GM23338 (cell line): ENCODE data around the gene PTPRE.

Source experiments
- EZH2 ChIP-seq: fragments of 200-600 bp; sonication (generic); IDR thresholded peaks from one replicate; pipeline ENCODE4 v1.8.0; 2017; ENCODE audit warnings: antibody characterized with exemption, mild to moderate bottlenecking, low read depth; ENCODE audit not compliant: unreplicated experiment
- TF ChIP-seq, protein P1 (sequence below), 2 experiments: fragments of 200-600 bp in 1 of 2; sonication (generic) in 1 of 2; conservative IDR thresholded peaks; 2 replicates each; pipeline versions ENCODE4 v1.5.1 to v1.6.1; 2016 to 2017; ENCODE audit warnings: antibody characterized with exemption in 2 of 2, low read depth in 2 of 2, mild to moderate bottlenecking in 2 of 2, moderate library complexity in 1 of 2

DNA sequence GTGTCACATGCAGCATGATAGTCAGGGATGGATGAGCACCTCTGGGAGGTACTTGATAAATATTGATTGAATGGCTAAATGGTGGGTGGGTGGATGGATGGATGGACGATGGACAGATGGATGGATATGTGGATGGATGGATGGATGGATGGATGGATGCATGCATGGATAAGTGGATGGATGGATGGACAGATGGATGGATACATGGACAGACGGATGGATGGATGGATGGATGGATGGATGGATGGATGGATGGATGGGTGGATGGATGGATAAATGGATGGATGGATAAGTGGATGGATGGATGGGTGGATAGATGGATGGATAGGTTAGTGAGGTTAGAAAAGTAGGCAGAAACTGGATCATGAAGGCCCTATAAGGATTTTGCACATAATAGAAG, 37.4 kb downstream of the PTPRE start:
- TF ChIP-seq, protein P1, sequence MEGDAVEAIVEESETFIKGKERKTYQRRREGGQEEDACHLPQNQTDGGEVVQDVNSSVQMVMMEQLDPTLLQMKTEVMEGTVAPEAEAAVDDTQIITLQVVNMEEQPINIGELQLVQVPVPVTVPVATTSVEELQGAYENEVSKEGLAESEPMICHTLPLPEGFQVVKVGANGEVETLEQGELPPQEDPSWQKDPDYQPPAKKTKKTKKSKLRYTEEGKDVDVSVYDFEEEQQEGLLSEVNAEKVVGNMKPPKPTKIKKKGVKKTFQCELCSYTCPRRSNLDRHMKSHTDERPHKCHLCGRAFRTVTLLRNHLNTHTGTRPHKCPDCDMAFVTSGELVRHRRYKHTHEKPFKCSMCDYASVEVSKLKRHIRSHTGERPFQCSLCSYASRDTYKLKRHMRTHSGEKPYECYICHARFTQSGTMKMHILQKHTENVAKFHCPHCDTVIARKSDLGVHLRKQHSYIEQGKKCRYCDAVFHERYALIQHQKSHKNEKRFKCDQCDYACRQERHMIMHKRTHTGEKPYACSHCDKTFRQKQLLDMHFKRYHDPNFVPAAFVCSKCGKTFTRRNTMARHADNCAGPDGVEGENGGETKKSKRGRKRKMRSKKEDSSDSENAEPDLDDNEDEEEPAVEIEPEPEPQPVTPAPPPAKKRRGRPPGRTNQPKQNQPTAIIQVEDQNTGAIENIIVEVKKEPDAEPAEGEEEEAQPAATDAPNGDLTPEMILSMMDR (conservative IDR thresholded peaks at IDR 0.05; ENCODE audit: low read depth in 2 of 2) = no peak
- TF ChIP-seq EZH2 = no peak
